ENCODE data around the gene SULT4A1. TPM values are rescaled to one million over a fixed set of nuclear protein-coding genes. Genes with fewer than 3 reads are reported as not detected.

The SULT4A1 gene
- total and polyA plus RNA-seq, 2 of the 4 experiments (the other 2 are of a cell fraction): 1.1 to 5.2 TPM

- DNase-seq (no peak), ATAC-seq (ENCODE audit: low read depth) (no peak)
- Histone ChIP-seq H3K27ac (ENCODE audit: insufficient read depth, low read length) (no peak overlapping the region), H4K91ac (ENCODE audit: insufficient read depth, low read depth, low read length) (no peak overlapping the region), H3K9me1 (ENCODE audit: insufficient read depth, low read length) (no peaks in the 10 kb centered on the region), H3K18ac (ENCODE audit: low read depth, low read length) (no peak overlapping the region), H2BK120ac (ENCODE audit: low read depth, low read length) (no peak overlapping the region), H4K5ac (ENCODE audit: low read depth, low read length) (no peak overlapping the region), H4K20me1 (ENCODE audit: insufficient read depth, low read length) (peaks cover 9% of the 10 kb centered on the region), H2AK5ac (ENCODE audit: low read depth, low read length) (no peak overlapping the region), H3K27me3 (ENCODE audit: control insufficient read depth, insufficient read depth, low read length) (peaks cover under 1% of the 10 kb centered on the region; the same call in 1 of the 2 replicates), H3K4ac (ENCODE audit: low read depth, low read length) (no peak overlapping the region), H4K8ac (ENCODE audit: low read depth in 2 of 2, low read length in 2 of 2) (no peak overlapping the region), H3K36me3 (ENCODE audit: control insufficient read depth, insufficient read depth, low read length) (no peaks in the 10 kb centered on the region), H3K9me3 (ENCODE audit: control insufficient read depth, insufficient read depth, low read length) (no peaks in the 10 kb centered on the region), H3K56ac (ENCODE audit: extremely low read depth, insufficient read depth, low read length) (no peak overlapping the region), H2BK15ac (ENCODE audit: low read depth, low read length) (no peak overlapping the region), H3K14ac (replicated peaks; ENCODE audit: low read depth, low read length) (no peak overlapping the region), H3K4me2 (ENCODE audit: low read depth, low read length) (no peak overlapping the region), H2BK5ac (ENCODE audit: low read depth, low read length, poor library complexity, severe bottlenecking) (no peak overlapping the region), H2BK20ac (ENCODE audit: low read depth, low read length) (no peak overlapping the region), H3K23ac (ENCODE audit: low read depth, low read length) (no peak overlapping the region), H2AFZ (replicated peaks; ENCODE audit: low read length, poor library complexity) (no peak overlapping the region), H3K9ac (ENCODE audit: low read depth, low read length) (no peak overlapping the region), H2AK9ac (replicated peaks; ENCODE audit: low read depth, low read length, poor library complexity) (no peak overlapping the region), H3K79me1 (ENCODE audit: low read depth in 1 of 2, low read length in 2 of 2) (peaks cover 0 to 7% of the 10 kb centered on the region in 2 experiments; a peak in 2 of 4 replicates), H3K4me3 (ENCODE audit: insufficient read depth, low read depth, low read length) (no peak overlapping the region), H3K4me1 (ENCODE audit: control insufficient read depth, insufficient read depth, low read length) (no peaks in the 10 kb centered on the region; the same call in 1 of the 2 replicates)
- BruUV-seq (replicated peaks): no TSS peak
- intact Hi-C loops (cut with micrococcal nuclease) (no loop called here), in situ Hi-C loops (cut with MboI; ENCODE audit: low sequenced_read_pairs) (no loop called here), dilution Hi-C loops (cut with HindIII; ENCODE audit: low sequenced_read_pairs, unreplicated experiment) (no loop called here)
- TF ChIP-seq MXI1 (IDR thresholded peaks at IDR 0.05; ENCODE audit: borderline replicate concordance, low read depth, low read length) (no peak), MAFK (IDR thresholded peaks at IDR 0.05; ENCODE audit: low read depth, low read length) (no peak), RCOR1 (IDR thresholded peaks at IDR 0.05; ENCODE audit: insufficient replicate concordance, low read length) (no peak), SMC3 (IDR thresholded peaks at IDR 0.05; ENCODE audit: low read depth, low read length) (no peak), RAD21 (IDR thresholded peaks at IDR 0.05; ENCODE audit: low read length) (no peak), CHD1 (IDR thresholded peaks at IDR 0.05; ENCODE audit: low read depth, low read length) (no peak), RFX5 (IDR thresholded peaks at IDR 0.05; ENCODE audit: low read depth, low read length) (no peak)
- TF ChIP-seq, protein P1, sequence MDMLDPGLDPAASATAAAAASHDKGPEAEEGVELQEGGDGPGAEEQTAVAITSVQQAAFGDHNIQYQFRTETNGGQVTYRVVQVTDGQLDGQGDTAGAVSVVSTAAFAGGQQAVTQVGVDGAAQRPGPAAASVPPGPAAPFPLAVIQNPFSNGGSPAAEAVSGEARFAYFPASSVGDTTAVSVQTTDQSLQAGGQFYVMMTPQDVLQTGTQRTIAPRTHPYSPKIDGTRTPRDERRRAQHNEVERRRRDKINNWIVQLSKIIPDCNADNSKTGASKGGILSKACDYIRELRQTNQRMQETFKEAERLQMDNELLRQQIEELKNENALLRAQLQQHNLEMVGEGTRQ (IDR thresholded peaks at IDR 0.05; ENCODE audit: low read depth, low read length): no peak
- ChIA-PET CTCF (no interaction called here), POLR2A (ENCODE audit: unreplicated experiment) (no interaction called here)
- WGBS, 2 experiments (ENCODE audit: extremely low coverage in 2 of 2, insufficient read length in 1 of 2): no CpG with 5 or more reads among the region's 13 CpGs
Measured at GRCh38 chr22:43854786-43855271, 7.5 kb downstream of the SULT4A1 start.
